GM13977 (cell line): Measurements from ENCODE around the gene ATP6V1E1.

Experiments used
- DNase-seq: peaks from one replicate; pipeline ENCODE4 v3.0.0; 2012; ENCODE audit warnings: low spot score
- CTCF ChIP-seq: IDR thresholded peaks from 2 replicates; pipeline ENCODE4 v1.5.1; 2012; ENCODE audit warnings: mild to moderate bottlenecking, control low read depth; ENCODE audit not compliant: insufficient read depth; ENCODE audit errors: extremely low read depth, missing control alignments
- in situ Hi-C: fragments of 300-500 bp; cut with MboI; formaldehyde crosslinking; loops from one replicate; pipeline ENCODE4 v1.12.0; 2022; ENCODE audit warnings: low sequenced_read_pairs, low pct_unique_long_range_greater_than_20kb, mixed read lengths, inconsistent platforms; ENCODE audit not compliant: unreplicated experiment

ATP6V1E1 gene

GRCh38 chr22:17549655-17550054 lies 78.9 kb downstream of the ATP6V1E1 start:
- in situ Hi-C loops: no loop called here
- TF ChIP-seq CTCF: no peak
- DNase-seq: no peak

DNA sequence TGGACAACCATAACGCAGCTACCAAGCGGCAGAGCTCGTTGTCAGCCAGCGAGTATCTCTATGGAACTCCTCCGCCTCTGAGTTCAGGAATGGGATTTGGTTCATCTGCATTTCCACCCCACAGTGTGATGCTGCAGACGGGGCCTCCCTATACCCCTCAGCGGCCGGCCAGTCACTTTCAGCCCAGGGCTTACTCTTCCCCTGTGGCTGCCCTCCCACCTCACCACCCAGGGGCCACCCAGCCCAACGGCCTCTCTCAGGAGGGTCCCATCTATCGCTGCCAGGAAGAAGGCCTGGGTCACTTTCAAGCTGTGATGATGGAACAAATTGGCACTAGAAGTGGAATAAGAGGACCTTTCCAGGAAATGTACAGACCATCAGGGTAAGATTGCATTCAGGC lies 79.4 kb downstream of the ATP6V1E1 start:
- TF ChIP-seq CTCF: no peak
- no peak for DNase-seq
- in situ Hi-C loops: no loop called here

- DNase-seq: no peak
- in situ Hi-C loops: no loop called here
- no peak for TF ChIP-seq CTCF
Observed at GRCh38 chr22:17548756-17549035, 79.9 kb downstream of the ATP6V1E1 start.

DNA sequence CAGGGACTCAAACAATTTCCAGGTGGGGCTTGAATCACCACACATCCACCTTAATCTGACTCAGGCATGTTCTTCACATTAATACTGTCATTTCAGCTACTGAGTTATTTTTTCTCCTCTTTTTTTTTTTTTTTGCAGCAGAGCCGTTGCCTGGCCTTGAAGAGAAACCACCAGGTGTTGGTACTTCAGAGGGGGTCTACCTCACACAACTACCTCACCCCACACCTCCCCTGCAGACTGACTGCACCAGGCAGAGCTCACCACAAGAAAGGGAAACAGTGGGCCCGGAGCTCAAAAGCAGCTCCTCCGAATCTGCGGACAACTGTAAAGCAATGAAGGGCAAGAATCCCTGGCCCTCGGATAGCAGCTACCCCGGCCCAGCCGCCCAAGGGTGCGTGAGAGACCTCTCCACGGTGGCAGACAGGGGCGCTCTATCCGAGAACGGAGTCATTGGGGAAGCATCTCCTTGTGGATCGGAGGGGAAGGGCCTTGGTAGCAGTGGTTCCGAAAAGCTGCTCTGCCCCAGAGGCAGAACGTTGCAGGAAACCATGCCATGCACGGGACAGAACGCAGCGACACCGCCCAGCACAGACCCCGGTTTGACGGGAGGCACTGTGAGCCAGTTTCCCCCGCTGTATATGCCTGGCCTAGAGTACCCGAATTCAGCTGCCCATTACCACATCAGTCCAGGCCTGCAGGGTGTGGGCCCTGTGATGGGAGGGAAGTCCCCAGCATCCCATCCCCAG lies 80.4 kb downstream of the ATP6V1E1 start:
- TF ChIP-seq CTCF: no peak
- no peak for DNase-seq

GRCh38 chr22:17542452-17542851 lies 86.1 kb downstream of the ATP6V1E1 start:
- no peak for DNase-seq
- TF ChIP-seq CTCF: no peak
- in situ Hi-C loops: no loop called here

More for the DNA sequence above, 80.4 kb downstream of the ATP6V1E1 start:
- in situ Hi-C loops: no loop called here
